Renal cortex interstitium (tissue), 15 donors: ENCODE measurements around the gene PRUNE2. TPM values are rescaled to one million over a fixed set of nuclear protein-coding genes. Genes with fewer than 3 reads are reported as not detected.
"Not testable (repeated sequence)": the region's sequence is repeated elsewhere in the genome, so short reads cannot be mapped to it uniquely, and the experiment has no call there.

ENCODE experiments used
- DNase-seq, 11 donors: peaks; one replicate each; pipeline ENCODE4 v3.0.0-alpha.2; 2013; ENCODE audit warnings: low read depth in 9 of 11, low spot score in 4 of 11; ENCODE audit errors: extremely low read depth in 1 of 11
- long read RNA-seq, 16 experiments: transcript quantifications; one replicate each; lab custom pipeline, GENCODE V29; 2026
- polyA plus RNA-seq, 3 donors: library from polyadenylated mRNA; unstranded; fragments of 120-200 nt; gene quantifications; one replicate each; pipeline ENCODE4 v1.2.1, GENCODE V29; 2013; ENCODE audit not compliant: insufficient read length in 3 of 3

PRUNE2 gene
- 10 to 100 TPM; 10.9 to 14.6 (median 11.4) TPM for polyA plus RNA-seq
- long read RNA-seq, donor 1: 0 reads
- long read RNA-seq, donor 2: 0 reads
- long read RNA-seq, donor 3, partial matches to known transcripts: 0 of 1 reads
- long read RNA-seq, donor 3, other reads (novel, unspliced or antisense): 0 of 1 reads
- long read RNA-seq, donor 4: 0 reads
- long read RNA-seq, donor 5: 0 reads
- long read RNA-seq, donor 6: 0 reads
- long read RNA-seq, donor 7: 0 reads
- long read RNA-seq, donor 8: 0 reads
- long read RNA-seq, donor 9: 0 reads
- long read RNA-seq, donor 10: 0 reads
- long read RNA-seq, donor 11: 0 reads
- long read RNA-seq, donor 12, partial matches to known transcripts: 0 of 1 reads
- long read RNA-seq, donor 12, other reads (novel, unspliced or antisense): 0 of 1 reads
- long read RNA-seq, donor 13: 0 reads
- long read RNA-seq, donor 14: 0 reads
- long read RNA-seq, donor 15: 0 reads
- long read RNA-seq, donor 16: 0 reads

DNA sequence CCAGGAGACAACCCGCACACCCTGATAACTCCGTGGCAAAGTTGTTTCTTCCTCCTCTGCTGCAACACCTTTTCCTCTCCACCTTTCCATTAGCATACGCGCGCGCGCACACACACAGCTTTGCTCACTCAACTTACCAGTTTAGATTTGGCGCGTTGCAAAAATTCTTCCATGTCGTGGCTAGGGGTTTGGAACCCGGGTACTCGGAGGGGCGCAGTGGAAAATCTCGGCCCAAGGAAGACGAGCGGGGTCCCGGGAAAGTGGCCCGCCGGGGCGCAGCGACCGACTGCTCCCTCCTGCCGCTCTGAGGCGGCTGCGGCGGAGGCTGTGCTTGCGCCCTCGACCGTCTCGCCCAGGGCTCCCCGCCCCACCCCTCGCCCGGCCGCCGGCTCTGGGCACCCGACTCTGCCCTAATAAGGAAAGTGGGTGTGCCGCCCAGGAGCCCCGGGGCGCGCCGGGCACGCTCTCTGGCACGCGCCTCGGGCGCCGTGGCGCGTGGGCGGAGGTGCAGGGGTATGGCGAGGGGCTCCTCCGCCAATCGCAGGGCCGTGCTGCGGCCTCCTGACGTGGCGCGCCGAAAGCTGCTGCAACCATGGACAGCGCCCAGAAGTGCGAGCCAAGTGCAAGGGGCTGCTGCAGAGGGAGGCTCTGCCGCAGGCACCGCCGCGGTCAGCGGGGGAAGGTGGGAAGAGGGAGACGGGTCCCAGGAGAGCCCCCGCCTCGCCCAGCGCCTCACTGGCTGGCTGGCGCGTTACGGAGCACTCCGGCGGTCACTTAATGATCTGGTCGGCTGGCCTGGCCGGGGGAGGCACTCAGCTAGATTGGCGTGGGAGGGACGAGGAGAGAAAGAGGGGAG, at the start of gene PRUNE2:
TSS of gene PRUNE2 (minus strand) at position 324 of the 856 bp plus-strand sequence. CDS start at position 173, 151 bp downstream.
- DNase-seq: peak; percentile 65 to 90 (median 83)

DNA sequence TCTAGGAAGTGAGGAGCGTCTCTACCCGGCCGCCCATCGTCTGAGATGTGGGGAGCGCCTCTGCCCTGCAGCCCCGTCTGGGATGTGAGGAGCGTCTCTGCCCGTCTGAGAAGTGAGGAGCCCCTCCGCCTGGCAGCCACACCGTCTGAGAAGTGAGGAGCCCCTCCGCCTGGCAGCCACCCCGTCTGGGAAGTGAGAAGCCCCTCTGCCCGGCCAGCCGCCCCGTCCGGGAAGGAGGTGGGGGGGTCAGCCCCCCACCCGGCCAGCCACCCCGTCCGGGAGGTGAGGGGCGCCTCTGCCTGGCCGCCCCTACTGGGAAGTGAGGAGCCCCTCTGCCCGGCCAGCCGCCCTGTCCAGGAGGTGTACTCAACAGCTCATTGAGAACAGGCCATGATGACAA, 49.5 kb upstream of the PRUNE2 start:
- DNase-seq: not testable (repeated sequence)

DNA sequence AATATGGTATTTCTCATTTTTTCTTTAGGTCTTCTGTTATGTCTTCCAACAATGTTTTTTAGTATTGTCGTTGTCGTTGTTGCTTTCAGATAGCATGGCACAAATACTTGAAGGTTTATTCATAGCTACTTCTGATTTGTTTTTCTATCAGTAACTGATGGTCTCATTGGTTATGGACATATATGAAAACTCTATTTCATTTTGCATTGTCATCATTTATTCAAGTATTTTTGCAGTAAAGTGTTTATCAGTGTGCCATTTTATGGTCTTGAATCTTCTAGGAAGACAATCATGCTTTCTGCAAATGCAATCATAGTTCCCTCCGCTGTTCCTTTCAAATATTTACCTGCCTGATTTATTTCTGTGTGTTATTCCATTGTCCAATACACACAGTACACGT, 44.0 kb upstream of the PRUNE2 start:
- no peak for DNase-seq

DNA sequence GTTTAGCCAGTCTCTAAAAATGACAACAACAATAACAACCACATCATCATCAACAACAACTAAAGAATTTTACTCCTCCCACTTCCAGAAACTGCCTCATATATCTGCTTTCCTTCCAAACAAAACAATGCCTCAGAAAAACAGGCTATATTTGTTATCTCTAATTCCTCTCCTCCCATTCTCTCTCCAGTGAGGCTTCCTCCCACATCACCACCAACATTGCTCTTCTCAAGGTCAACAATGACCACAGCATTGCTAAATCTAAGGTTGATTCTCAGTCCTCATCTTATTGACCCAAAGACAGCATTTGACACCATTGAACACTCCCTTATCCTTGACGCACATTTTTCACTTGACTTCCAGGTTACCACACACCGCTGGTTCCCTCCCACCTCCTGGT, 38.1 kb upstream of the PRUNE2 start:
- DNase-seq: peak in 1 of 11 donors; percentile 4

DNA sequence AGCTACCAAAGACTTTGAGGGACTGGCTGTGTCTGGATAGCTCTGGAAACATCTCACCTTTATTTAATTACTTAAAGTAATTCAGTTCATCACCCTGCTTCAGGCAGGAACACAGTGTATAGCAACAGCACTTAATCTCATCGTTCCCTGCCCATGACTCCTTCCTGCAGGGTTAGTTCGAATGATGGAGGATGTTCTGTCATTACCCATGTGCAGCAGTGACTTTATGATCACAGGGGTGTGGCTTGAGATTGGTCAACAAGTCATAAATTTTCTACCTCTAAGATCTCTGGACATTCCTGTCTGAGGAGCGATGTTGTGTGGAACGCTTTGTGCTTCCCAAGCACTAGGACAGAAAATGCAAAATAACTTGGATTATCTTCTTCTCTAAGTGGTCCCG, 37.1 kb upstream of the PRUNE2 start:
- no peak for DNase-seq

DNA sequence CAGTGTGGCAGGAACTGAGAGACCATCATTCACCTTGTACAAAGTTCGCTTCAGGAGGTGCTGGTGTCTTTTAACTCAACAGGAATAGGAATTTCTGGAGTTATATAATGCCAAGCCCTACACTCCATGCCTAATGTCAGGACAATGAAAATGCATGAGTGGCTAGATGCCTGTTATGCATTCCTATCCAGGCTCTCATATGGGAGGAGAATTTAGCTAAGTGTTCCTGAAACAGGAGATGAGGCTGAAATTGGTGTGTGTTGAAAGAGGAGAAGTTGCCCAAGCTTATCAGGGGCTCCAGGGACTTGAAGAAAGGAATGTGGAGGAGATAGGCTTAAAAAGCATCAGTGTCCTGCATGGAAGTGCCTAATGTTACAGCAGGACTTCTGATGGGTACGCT, 26.8 kb upstream of the PRUNE2 start:
- peak in 1 of 11 donors; percentile 4 for DNase-seq

DNA sequence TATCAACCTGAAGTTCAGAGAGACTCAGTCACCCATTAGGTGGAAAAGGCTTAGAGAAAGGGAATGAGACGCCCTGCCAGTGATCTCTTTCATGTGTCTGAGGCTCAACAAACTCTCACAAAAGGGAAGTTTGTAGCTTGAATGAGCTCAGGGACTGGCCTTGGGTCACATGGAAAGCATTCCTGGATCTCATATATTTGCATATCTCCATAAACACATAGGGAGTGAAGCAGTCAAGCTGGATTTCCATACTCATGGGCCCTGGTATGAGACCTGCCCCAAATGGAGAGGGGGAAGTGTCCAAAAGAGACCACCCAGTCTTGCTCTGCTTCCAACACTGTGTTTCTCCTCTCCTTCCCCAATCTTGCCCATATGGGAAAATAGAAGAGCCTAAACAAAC, 26.4 kb upstream of the PRUNE2 start:
- DNase-seq: no peak

DNA sequence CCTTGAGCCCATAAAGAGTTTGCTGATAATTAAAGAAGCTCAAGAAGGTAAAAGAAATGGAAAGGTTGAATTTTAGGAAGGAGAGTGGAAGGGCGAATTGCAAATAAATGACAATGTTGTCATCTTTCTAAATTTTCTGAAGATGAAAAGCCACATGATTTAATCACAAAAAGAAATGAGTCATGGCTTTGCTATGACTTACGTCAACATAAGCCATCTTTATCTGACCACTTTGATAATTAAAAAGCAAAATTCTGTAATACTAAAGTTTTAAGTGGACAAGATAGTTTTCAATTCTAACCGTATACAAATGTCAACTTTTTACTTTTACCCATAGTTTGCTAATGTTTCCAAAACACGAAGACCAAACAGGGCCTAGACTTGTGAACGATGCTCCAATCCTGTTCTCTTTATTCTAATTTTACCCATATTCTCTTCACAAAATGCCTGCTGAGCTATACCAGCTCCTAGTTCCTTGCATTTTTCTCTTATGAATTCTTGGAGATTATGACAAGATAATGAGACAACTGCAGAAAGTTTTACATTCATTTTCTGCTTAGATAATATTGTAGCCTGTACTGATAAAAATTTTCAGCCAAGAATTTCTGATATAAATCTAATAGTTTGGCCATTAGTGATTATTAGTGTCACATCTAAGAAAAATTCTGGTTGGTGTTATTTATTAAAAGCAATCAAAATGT, 21.8 kb upstream of the PRUNE2 start:
- no peak for DNase-seq

- DNase-seq: no peak
Measured at GRCh38 chr9:76926846-76927245, 20.9 kb upstream of the PRUNE2 start.

DNA sequence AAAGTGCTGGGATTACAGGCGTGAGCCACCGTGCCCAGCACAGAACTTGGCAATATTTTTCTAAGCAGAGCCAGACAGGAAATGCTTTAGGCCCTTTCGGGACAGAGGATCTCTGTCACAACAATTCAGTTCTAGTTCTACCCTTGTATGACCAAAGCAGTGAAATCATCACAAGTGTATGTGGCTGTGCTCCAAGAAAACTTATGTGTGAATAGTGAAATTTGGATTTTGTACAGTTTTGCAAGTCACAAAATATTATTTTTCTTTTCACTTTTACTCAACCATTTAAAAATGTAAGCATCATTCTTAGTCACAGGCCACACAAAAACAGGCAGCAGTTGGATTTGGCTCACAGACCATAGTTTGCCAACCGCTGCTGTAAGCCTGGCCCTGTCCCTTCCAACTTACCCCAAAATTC, 20.4 kb upstream of the PRUNE2 start:
- DNase-seq: no peak

GRCh38 chr9:76921165-76921564, 15.3 kb upstream of the PRUNE2 start:
- DNase-seq: no peak

DNA sequence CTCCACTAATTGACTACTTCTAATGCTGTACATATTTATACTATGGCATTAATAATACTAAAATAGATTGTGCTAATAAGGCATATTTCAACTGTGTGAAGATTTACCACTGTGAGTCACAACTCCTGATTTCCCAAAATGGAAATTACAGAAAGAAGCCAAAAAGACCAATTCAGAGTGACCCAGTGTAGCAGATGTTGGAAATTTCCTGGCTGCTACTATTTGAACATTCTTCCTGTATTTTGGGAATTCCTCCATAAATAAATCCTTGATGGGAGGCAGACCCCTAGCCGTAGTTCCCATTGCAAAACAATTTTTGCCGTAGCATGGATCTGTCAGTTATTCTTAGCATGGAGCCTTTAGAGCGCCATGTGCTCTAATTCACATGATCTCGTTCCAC, 11.4 kb upstream of the PRUNE2 start:
- DNase-seq: no peak

GRCh38 chr9:76916231-76916630, 10.3 kb upstream of the PRUNE2 start:
- DNase-seq: no peak

DNA sequence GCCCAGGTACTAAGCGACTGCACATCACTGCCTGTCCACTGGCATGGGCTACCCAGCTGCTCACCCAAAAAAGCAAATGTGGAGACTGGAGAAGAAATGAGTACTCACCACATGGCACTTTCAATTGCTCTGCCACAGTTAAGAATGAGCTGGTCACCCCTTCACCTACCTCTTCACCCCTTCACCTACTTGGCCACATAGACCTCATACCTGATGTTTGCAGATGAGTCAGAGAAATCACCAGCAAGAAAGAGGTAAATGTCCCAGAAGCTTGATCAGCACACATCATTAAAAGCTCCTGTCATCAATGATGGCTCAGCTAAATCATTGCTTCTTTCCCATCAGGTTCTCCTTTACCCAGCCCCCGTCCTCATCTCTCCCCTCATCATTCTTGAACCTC, 7.6 kb upstream of the PRUNE2 start:
- DNase-seq: no peak

DNA sequence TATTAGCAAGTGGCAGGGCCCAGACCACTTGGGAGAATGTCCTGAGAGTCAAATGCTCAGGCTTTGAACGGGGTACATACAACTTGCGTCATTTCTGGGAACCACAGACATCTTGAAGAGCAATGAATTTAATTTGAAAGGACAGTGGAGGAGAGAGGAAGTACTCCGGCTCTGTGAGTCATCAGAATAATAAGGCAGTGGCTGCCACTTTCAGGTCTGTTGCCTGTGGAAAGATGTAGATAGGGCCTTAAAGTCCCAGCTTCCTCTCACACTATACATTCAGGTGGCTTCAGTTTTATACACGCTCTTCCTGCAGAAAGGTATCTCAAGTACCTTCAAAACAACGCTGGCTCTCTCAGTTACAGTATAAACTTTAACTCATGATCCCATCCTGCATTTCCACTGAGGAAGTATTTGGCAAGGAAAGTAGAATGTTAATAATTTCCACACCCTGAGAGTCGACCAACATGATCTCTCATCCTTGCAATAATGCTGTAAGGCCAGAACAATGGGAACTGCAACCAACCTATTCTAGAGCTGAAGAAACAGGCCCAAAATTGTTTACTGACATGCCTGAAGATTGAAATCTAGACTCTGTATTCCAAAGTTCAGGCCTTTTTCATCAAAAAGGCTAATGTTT, 6.8 kb upstream of the PRUNE2 start:
- DNase-seq: no peak

DNA sequence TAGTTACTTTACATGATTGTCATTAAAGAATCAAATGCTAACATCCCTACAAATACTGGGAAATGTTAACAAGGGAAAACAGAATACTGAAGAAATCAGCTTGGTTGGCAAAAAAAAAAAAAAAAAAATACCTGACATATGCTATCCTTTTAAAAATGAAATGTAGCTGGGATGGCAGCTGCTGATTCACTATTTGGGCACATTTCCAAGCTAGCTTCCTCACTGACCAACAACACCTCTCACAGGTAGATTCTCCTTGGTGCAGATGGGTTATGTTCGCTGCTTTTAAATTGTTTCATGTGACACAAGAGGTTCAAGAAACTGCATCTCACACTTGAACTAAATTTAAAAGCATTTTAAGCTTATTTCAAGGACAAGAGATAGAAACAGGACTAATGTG, 6.1 kb upstream of the PRUNE2 start:
- no peak for DNase-seq

DNA sequence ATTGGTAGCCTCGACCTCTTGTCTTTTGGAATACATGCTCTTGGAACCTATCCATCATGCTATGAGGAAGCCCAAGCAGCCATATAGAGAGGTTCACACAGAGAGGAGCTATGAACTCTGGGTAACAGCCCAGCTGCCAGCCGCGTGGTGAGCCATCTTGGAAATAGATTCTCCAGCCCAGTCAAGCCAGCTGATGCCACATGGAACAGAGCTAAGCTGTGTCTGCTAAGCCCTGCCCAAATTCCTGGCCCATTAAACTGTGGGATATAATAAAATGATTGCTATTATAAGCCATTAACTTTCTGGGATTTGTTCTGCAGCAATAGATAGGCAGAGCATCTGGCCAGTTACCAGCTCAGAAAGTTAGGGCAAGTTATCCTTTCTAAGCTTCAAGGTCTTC, 4.9 kb upstream of the PRUNE2 start:
- DNase-seq: no peak

GRCh38 chr9:76906647-76906975, 697 bp upstream of the PRUNE2 start:
- DNase-seq: no peak
